ENCODE data around the gene NFYC.

DNA sequence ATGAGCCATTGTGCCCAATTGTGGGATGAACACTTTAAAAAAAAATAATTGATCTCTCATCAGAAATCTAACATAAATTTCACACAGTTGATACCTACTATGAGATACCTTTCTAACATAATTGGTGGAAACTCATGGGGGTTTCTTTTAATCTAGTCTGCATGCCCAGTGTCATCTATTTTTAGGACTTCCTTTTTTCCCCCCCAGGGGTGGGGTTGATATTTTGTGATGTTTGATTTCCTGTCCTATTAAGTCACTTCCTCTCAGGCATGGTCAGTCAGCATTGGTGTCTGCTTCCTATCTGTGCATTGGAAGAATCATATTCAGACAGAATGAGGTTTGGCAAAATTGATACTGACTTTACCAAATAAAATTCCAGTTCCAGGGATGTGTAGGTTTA lies 21.5 kb downstream of the NFYC start:
- no peak for TF ChIP-seq POLR2A (IDR thresholded peaks at IDR 0.05)
- TF ChIP-seq, protein P1, sequence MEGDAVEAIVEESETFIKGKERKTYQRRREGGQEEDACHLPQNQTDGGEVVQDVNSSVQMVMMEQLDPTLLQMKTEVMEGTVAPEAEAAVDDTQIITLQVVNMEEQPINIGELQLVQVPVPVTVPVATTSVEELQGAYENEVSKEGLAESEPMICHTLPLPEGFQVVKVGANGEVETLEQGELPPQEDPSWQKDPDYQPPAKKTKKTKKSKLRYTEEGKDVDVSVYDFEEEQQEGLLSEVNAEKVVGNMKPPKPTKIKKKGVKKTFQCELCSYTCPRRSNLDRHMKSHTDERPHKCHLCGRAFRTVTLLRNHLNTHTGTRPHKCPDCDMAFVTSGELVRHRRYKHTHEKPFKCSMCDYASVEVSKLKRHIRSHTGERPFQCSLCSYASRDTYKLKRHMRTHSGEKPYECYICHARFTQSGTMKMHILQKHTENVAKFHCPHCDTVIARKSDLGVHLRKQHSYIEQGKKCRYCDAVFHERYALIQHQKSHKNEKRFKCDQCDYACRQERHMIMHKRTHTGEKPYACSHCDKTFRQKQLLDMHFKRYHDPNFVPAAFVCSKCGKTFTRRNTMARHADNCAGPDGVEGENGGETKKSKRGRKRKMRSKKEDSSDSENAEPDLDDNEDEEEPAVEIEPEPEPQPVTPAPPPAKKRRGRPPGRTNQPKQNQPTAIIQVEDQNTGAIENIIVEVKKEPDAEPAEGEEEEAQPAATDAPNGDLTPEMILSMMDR (IDR thresholded peaks at IDR 0.05 in 4 of 5, conservative IDR thresholded peaks at IDR 0.05 in 1 of 5) = no peak
